ENCODE data around the gene MAN2A2.

Gene MAN2A2

DNA sequence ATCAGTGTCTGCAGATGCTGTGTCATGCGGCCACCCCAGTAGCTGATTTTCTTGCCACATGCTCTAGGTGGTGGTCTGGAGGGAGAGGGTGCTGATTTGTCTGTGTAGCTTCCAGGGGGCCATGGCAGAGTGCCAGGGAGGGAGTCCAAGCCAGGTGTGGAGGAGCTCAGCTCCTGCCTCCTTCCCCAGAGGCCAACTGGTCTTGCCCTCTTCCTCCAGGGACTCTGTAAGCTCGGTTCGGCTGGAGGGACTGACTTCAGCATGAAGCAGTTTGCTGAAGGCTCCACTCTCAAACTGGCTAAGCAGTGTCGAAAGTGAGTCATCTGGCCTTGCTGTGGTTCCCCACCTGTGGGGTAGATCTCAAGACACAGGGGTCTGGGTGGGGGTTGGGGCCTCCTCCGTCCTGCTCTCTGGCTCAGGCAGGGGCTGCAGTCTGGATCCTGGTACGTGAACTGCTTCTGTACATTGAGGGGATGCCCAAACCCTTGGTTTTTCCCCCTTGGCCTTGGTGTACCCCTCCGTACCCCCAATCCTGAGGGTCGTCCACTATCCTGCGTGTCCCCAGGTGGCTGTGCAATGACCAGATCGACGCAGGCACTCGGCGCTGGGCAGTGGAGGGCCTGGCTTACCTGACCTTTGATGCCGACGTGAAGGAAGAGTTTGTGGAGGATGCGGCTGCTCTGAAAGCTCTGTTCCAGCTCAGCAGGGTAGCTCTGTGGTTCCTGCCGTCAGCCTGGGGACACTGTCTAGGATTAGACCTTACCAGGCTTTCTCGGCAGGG lies 44.7 kb downstream of the MAN2A2 start:
- Histone ChIP-seq H3K27ac (no peak overlapping the region), H3K36me3 (peaks cover 88% of the 10 kb centered on the region), H3K27me3 (no peaks in the 10 kb centered on the region), H3K4me1 (ENCODE audit: control insufficient read depth in 1 of 2, insufficient read depth in 1 of 2, low read depth in 1 of 2, low read length in 1 of 2) (peaks cover 8 to 11% of the 10 kb centered on the region in 2 experiments), H3K9me3 (no peaks in the 10 kb centered on the region), H3K4me3 (ENCODE audit: low read depth in 1 of 2, low read length in 1 of 2) (no peak overlapping the region)
- no peak for TF ChIP-seq CTCF (IDR thresholded peaks at IDR 0.05)

DNA sequence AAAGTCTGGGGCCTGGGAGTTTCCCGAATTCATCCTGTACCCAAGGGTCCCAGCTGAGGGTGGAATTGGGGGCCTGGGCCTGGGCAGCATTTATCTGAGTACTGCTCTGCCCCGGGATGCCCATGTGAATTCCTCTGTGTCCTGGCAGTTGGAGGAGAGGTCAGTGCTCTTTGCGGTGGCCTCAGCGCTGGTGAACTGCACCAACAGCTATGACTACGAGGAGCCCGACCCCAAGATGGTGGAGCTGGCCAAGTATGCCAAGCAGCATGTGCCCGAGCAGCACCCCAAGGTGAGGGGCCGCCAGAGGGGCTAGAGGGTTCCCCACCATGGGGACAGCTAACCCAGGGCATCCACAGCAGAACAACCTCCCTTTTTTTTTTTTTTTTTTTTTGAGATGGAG lies 45.4 kb downstream of the MAN2A2 start:
- Histone ChIP-seq H3K27ac (no peak overlapping the region), H3K27me3 (no peaks in the 10 kb centered on the region), H3K9me3 (no peaks in the 10 kb centered on the region), H3K4me3 (ENCODE audit: low read depth in 1 of 2, low read length in 1 of 2) (no peak overlapping the region), H3K4me1 (ENCODE audit: control insufficient read depth in 1 of 2, insufficient read depth in 1 of 2, low read depth in 1 of 2, low read length in 1 of 2) (peaks cover 8 to 11% of the 10 kb centered on the region in 2 experiments), H3K36me3 (peaks cover 88% of the 10 kb centered on the region)
- no peak for TF ChIP-seq CTCF (IDR thresholded peaks at IDR 0.05)

DNA sequence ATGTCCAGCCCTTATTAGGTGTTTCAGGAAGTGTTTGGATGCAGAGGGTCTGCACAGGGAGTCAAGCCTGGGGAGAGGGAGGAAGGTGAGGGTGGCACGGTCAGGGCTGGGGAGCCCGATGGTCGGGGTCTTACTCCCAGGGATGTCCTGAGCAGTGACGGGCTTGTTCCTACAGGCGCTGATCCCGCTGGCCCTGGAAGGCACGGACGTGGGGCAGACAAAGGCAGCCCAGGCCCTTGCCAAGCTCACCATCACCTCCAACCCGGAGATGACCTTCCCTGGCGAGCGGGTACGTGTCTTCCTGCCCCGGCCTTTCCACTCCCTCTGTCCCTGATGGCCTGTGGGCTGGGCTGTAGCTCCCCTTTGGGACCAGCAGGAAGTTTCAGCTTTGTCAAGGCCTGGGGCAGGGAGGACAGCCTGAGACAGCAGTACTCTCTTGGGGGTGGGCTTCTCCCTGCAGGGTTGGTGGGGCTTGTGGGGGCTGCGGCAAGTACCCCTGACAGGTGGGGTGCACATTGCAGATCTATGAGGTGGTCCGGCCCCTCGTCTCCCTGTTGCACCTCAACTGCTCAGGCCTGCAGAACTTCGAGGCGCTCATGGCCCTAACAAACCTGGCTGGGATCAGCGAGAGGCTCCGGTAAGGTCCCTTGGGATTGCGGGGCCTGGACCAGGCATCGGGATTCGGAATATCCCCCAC lies 47.0 kb downstream of the MAN2A2 start:
- Histone ChIP-seq H3K4me3 (ENCODE audit: low read depth in 1 of 2, low read length in 1 of 2) (no peak overlapping the region), H3K27me3 (no peaks in the 10 kb centered on the region), H3K36me3 (peaks cover 79% of the 10 kb centered on the region), H3K9me3 (no peaks in the 10 kb centered on the region), H3K27ac (no peak overlapping the region), H3K4me1 (ENCODE audit: control insufficient read depth in 1 of 2, insufficient read depth in 1 of 2, low read depth in 1 of 2, low read length in 1 of 2) (peaks cover 7 to 11% of the 10 kb centered on the region in 2 experiments)
- TF ChIP-seq CTCF (IDR thresholded peaks at IDR 0.05) = no peak

GRCh38 chr15:90950676-90951075 lies 47.6 kb downstream of the MAN2A2 start:
- H3K36me3 ChIP-seq = peaks cover 79% of the 10 kb centered on the region
- no peak overlapping the region for H3K27ac ChIP-seq
- H3K9me3 ChIP-seq = no peaks in the 10 kb centered on the region
- peaks cover 12 to 15% of the 10 kb centered on the region in 2 experiments for H3K4me1 ChIP-seq (ENCODE audit: control insufficient read depth in 1 of 2, insufficient read depth in 1 of 2, low read depth in 1 of 2, low read length in 1 of 2)
- no peak overlapping the region for H3K4me3 ChIP-seq (ENCODE audit: low read depth in 1 of 2, low read length in 1 of 2)
- no peak for TF ChIP-seq CTCF (IDR thresholded peaks at IDR 0.05)
- no peaks in the 10 kb centered on the region for H3K27me3 ChIP-seq

GRCh38 chr15:90952901-90953677 lies 50.0 kb downstream of the MAN2A2 start:
- Histone ChIP-seq H3K4me1 (ENCODE audit: control insufficient read depth in 1 of 2, insufficient read depth in 1 of 2, low read depth in 1 of 2, low read length in 1 of 2) (peaks cover 23 to 30% of the 10 kb centered on the region in 2 experiments), H3K36me3 (peaks cover 59% of the 10 kb centered on the region), H3K9me3 (no peaks in the 10 kb centered on the region), H3K4me3 (ENCODE audit: low read depth in 1 of 2, low read length in 1 of 2) (no peak overlapping the region), H3K27ac (no peak overlapping the region), H3K27me3 (no peaks in the 10 kb centered on the region)
- no peak for TF ChIP-seq CTCF (IDR thresholded peaks at IDR 0.05)

All from neutrophil (primary cell).